ENCODE measurements around the gene ALG3.

DNA sequence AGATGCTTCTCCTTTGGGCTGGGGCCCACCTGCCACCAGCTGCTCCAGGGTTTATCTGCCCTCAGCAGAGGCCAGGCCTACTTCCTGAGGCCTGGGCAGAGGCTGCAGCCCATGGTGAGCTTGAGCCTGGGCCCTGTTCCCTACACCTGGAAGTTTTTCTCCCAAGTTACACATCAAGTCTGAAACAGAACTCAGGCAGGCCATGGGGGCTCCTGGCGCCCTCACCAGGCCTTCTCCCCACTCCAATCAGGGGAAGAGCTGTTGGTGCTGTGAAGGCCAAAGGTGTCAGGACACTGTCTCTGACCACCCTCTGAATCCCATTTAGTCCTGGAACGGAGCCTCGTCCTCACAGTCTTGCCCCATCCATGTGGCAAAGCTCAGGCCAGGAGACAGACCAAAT lies 12.1 kb downstream of the ALG3 start:
- TF ChIP-seq, protein P1, sequence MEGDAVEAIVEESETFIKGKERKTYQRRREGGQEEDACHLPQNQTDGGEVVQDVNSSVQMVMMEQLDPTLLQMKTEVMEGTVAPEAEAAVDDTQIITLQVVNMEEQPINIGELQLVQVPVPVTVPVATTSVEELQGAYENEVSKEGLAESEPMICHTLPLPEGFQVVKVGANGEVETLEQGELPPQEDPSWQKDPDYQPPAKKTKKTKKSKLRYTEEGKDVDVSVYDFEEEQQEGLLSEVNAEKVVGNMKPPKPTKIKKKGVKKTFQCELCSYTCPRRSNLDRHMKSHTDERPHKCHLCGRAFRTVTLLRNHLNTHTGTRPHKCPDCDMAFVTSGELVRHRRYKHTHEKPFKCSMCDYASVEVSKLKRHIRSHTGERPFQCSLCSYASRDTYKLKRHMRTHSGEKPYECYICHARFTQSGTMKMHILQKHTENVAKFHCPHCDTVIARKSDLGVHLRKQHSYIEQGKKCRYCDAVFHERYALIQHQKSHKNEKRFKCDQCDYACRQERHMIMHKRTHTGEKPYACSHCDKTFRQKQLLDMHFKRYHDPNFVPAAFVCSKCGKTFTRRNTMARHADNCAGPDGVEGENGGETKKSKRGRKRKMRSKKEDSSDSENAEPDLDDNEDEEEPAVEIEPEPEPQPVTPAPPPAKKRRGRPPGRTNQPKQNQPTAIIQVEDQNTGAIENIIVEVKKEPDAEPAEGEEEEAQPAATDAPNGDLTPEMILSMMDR (conservative IDR thresholded peaks at IDR 0.05; ENCODE audit: low read length), result no peak
- TF ChIP-seq EZH2phosphoT487 (IDR thresholded peaks at IDR 0.05; ENCODE audit: borderline replicate concordance, low read depth, low read length), result no peak

Measured in OCI-LY7 (cell line).